NCI-H1092 treated with DMSO at 0.1 percent for 48 hours (cell line): ENCODE results near the gene HEXIM1.
A peak's percentile ranks its signal among the peaks of the same experiment; 100 is the strongest.

Experiments
- DNase-seq: peaks from one replicate; lab custom pipeline; 2025; lab: John Stamatoyannopoulos, UW

Gene HEXIM1

GRCh38 chr17:45147581-45148182, 593 bp upstream of the HEXIM1 start:
- DNase-seq = peak; percentile 96

GRCh38 chr17:45149037-45149668, 878 bp downstream of the HEXIM1 start:
- peak; percentile 83 for DNase-seq

DNA sequence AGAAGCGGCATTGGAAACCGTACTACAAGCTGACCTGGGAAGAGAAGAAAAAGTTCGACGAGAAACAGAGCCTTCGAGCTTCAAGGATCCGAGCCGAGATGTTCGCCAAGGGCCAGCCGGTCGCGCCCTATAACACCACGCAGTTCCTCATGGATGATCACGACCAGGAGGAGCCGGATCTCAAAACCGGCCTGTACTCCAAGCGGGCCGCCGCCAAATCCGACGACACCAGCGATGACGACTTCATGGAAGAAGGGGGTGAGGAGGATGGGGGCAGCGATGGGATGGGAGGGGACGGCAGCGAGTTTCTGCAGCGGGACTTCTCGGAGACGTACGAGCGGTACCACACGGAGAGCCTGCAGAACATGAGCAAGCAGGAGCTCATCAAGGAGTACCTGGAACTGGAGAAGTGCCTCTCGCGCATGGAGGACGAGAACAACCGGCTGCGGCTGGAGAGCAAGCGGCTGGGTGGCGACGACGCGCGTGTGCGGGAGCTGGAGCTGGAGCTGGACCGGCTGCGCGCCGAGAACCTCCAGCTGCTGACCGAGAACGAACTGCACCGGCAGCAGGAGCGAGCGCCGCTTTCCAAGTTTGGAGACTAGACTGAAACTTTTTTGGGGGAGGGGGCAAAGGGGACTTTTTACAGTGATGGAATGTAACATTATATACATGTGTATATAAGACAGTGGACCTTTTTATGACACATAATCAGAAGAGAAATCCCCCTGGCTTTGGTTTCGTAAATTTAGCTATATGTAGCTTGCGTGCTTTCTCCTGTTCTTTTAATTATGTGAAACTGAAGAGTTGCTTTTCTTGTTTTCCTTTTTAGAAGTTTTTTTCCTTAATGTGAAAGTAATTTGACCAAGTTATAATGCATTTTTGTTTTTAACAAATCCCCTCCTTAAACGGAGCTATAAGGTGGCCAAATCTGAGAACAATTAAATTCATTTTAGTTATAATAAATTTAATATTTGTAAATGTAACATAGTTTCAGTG, 1.7 kb downstream of the HEXIM1 start:
- peak; percentile 59 for DNase-seq

DNA sequence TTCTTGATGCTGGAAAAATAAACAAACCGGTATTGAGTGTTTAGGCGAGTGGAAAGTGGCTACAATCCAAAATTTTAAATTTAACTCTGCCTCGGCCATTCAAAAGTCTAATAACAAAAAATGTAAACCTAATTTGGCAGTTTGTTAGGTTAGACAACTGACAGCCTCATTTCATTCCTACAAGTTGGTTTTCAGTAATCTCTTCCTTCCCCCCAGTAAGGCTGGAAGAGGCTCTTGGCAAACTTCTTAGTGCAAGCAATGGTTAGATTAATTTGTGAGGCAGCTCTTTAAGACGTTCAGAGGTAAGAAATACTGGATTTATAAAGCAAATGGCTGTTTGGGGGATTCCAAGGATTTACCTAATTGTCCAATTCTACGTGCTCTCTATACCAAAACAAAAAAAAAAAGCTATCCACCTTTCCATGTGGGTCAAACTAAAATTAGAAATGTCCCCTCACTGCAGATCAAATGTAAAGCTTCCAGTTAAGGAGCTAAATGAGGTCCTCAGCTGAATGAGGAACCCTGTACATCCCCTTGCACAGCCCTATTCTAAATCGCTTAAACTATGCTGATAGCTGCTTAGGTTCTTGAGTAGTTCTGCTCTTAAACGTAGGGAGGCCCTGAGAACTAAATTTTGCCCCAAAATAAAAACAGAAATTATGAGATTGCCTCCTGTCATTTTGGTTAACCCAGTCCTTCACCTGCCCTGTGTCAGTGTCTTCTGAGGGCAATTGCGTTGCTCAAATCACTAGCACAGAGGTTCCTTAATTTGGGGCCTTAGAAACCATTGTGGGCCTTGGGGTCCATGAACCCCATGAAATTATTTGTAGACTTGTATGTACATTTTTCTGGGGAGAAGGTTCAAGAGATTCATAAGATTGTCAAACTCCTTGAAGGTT, 2.9 kb downstream of the HEXIM1 start:
- DNase-seq = no peak

GRCh38 chr17:45155029-45155428, 6.8 kb downstream of the HEXIM1 start:
- DNase-seq = no peak

GRCh38 chr17:45155483-45155882, 7.2 kb downstream of the HEXIM1 start:
- no peak for DNase-seq

- no peak for DNase-seq
Measured at GRCh38 chr17:45156242-45156641, 8.0 kb downstream of the HEXIM1 start.

DNA sequence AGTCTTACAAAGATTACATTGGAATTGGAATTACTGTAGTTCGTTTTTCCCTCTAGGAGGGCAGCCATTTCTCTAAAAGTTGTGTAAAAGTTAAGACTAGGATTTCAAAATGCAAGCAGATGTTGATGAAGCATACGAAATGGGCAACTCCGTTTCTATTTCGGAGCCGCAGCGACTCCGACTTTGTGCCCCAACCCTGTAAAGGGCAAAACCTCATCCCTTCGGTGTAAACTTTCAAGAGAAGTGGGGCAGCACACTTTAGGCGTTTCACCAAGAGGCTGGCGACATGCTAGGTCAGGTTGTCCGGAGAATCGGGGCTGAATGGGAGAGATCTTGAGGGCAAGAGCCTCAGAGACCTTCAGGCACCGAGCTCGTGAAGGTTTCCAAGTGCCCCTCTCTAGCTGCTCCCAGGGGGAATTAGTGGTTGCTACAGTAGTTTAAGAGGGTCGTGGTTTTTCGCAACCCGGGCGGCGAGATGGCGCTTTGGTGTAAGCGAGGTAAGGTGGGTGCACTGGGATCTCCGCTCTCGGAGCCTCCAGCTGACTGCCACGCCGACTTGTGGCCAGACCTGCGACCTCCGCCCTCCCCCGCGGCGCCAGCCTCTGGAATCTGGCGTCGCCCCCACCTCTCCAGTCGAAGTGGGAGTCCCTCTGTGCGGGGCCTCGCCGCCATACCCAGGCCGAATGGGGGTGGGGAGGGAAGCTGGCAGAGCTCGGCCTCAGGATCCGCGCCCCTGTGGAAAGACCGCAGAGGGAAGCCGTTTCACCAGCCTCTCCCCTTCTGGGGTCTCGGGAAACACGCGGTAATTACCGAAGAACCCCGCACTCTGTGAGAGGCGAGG, 12.4 kb downstream of the HEXIM1 start:
- DNase-seq = peak; percentile 72

GRCh38 chr17:45161288-45162024, 13.2 kb downstream of the HEXIM1 start, which contains the start of gene HEXIM2:
TSS of gene HEXIM2 (plus strand) at chr17:45161875. CDS start at chr17:45162794, 919 bp downstream.
- peak; percentile 99 for DNase-seq

GRCh38 chr17:45162025-45162687, 13.9 kb downstream of the HEXIM1 start:
- DNase-seq = no peak

DNA sequence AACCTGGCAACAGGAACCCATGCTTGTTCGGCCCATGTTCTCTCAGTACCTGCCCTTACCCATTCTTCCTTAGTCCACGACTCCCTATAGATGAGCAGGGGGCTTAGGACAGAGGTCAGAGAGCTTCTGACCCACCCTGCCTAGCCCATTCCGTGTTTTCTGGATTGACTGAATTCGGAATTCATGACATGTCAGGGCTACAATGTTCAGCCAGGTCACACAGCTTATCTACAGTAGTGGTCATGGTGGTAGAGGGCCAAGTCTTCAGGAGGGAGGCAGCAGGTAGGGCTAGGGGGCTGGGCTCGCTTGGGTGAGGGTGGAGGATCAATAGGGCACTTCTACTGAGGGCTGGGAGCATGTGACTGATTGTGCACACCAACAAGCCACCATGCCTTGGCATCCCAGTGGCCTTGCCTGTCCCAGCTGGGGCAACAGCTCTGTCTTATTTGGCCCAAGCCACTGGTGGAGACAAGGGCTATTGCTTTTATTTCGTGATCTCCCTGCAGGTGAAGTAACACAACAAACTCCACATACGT, 16.5 kb downstream of the HEXIM1 start:
- DNase-seq = no peak

DNA sequence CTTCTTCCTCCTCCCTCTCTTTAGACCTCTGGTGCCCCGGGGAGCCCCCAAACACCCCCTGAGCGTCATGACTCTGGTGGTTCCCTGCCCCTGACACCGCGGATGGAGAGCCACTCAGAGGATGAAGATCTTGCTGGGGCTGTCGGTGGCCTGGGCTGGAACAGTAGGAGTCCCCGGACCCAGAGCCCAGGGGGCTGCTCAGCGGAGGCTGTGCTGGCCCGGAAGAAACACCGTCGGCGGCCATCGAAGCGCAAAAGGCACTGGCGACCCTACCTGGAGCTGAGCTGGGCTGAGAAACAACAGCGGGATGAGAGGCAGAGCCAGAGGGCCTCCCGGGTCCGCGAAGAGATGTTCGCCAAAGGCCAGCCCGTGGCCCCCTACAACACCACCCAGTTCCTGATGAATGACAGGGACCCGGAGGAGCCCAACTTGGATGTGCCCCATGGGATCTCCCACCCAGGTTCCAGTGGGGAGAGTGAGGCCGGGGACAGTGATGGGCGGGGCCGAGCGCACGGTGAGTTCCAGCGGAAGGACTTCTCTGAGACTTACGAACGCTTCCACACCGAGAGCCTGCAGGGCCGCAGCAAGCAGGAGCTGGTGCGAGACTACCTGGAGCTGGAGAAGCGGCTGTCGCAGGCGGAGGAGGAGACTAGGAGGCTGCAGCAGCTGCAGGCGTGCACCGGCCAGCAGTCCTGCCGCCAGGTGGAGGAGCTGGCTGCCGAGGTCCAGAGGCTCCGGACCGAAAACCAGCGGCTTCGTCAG, 20.9 kb downstream of the HEXIM1 start:
- no peak for DNase-seq

DNA sequence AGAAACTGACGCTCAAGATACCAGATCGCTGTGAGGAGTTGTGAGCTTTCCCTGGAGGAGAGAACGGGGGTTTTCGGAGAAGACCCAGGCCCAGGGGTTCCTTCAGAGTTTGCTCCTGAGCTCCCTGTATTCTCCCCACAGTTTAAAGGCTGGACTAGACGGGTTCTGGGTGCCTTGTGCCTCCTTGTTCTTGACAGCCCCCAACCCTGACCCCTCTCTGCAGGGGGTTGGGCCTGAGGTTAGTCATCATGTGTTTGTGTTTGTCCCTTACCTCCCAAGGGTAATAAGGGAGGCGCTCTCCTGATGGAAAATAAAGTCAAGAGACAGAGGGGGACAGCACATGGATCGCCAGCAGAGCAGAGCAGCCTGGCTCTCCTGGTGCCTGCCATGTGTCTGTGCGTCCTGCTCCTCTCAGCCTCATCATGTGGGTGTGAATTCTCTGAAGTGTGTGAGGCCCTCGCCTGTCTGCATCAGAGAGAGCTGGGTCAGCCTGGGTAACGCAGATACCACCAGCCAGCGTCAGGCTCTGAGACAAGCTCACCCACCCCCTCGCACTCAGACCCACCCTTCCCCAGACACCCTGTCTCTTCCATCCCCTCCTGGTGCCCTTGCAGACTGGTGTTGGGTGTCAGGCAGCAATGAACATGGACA, 22.1 kb downstream of the HEXIM1 start:
- DNase-seq = no peak

GRCh38 chr17:45170931-45171337, 22.7 kb downstream of the HEXIM1 start:
- no peak for DNase-seq

DNA sequence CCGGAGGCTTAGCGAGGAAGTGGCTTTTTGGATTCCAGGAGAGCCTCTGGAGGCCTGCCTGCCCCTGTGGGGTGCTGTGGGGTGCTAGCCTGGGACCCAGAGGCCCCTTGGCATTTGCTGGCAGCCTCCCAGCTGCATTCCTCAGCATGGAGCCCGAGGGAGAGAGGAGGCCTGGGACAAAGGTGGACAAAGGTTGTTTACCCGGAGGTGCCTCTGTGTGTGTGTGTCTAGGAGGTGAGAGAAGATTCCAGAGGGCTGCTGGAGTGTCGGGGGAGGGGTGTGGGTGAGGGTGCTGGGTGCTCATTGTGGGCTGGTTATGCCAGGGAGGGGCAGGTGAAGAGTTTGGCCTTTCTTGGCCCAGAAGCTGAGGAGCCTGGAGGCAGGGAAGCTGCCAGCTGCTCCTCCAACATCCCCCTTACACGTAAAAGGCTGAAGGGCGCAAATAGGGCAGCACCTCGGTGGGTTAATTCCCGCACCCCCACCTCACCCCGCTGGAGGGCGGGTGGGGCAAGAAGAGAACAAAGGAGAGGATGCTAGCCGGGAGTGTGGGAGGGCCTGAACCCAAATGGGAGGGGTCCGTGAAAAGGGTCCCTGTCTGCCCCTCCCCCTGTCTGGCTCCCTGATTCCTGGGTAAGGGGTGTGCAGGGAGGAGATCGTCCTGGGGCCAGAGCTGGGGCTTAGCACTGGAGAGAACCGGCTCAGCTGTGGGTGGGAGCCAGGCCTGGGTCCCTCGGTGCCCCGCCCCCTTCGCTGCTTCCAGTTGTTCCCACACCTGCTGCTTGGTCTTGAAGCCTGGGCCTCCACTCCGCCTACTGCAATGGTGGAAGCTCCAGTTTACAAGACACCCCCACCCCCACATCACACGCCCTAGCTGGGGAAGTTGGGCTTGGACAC, 23.3 kb downstream of the HEXIM1 start:
- no peak for DNase-seq

DNA sequence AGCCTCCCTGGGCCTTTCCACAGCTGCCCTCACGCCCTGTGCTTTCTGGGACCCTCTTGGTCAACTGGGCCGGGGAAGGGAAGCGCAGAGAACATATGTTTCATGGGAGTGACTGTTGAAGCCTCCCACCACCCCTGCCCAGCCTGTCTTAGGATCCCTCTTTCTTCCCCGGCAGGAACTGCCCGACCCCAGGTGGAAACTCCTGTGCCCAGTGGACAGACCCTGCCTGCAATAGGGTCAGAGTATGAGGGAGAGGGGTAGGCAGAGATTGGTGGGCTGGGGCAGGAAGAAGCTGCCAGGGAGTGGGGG, 23.9 kb downstream of the HEXIM1 start:
- no peak for DNase-seq
